SU-DHL-6 (cell line): ENCODE measurements around the gene LIPK.

Experiments used
- H2AFZ ChIP-seq: fragments of 200-600 bp; sonication (generic); 2 replicates; pipeline ENCODE4 v1.6.1; 2014; ENCODE audit warnings: low read depth, mild to moderate bottlenecking, moderate library complexity, mixed read lengths, antibody characterized with exemption, low read length; ENCODE audit not compliant: severe bottlenecking
- H3F3A ChIP-seq: fragments of 200-600 bp; shearing (Covaris generic); 2 replicates; pipeline ENCODE4 v1.6.0; 2016; ENCODE audit warnings: antibody characterized with exemption, mild to moderate bottlenecking; ENCODE audit not compliant: insufficient read depth
- H3K27ac ChIP-seq: fragments of 200-600 bp; sonication (generic); 2 replicates; pipeline ENCODE4 v1.5.1; 2016; ENCODE audit warnings: low read depth, mild to moderate bottlenecking, low read length, moderate library complexity, mixed read lengths
- H3K27me3 ChIP-seq: fragments of 200-600 bp; sonication (generic), shearing (Covaris generic); 2 replicates; pipeline ENCODE4 v1.6.0; 2014; ENCODE audit warnings: mild to moderate bottlenecking, low read length
- H3K36me3 ChIP-seq: fragments of 200-600 bp; sonication (generic); 2 replicates; pipeline ENCODE4 v1.6.1; 2014; ENCODE audit warnings: mild to moderate bottlenecking, low read length, mixed read lengths
- H3K4me2 ChIP-seq: fragments of 300-600, 200-600 bp; shearing (Covaris generic), sonication (generic); 2 replicates; pipeline ENCODE4 v1.6.0; 2014; ENCODE audit warnings: low read length, low read depth, mild to moderate bottlenecking; ENCODE audit not compliant: poor library complexity, severe bottlenecking
- H3K4me3 ChIP-seq: fragments of 200-600 bp; sonication (generic); 2 replicates; pipeline ENCODE4 v1.5.1; 2014; ENCODE audit warnings: antibody characterized with exemption, low read length, mild to moderate bottlenecking, mixed read lengths; ENCODE audit not compliant: insufficient read depth, poor library complexity, severe bottlenecking
- H3K79me2 ChIP-seq: fragments of 200-600 bp; sonication (generic); 2 replicates; pipeline ENCODE4 v1.6.1; 2014; ENCODE audit warnings: mild to moderate bottlenecking, low read length, moderate library complexity; ENCODE audit not compliant: insufficient read depth
- H3K9ac ChIP-seq: fragments of 200-600 bp; sonication (generic); 2 replicates; pipeline ENCODE4 v1.7.0; 2014; ENCODE audit warnings: mild to moderate bottlenecking, low read length
- H3K9me2 ChIP-seq: fragments of 200-600 bp; sonication (generic); replicated peaks from 2 replicates; pipeline ENCODE4 v1.6.1; 2014; ENCODE audit warnings: low read length; ENCODE audit not compliant: insufficient read depth
- H3K9me3 ChIP-seq: fragments of 200-600 bp; sonication (generic); 2 replicates; pipeline ENCODE4 v1.6.1; 2014; ENCODE audit warnings: low read length, mixed read lengths; ENCODE audit not compliant: insufficient read depth
- H4K20me1 ChIP-seq: fragments of 200-600 bp; sonication (generic); 2 replicates; pipeline ENCODE4 v1.6.1; 2014; ENCODE audit warnings: low read depth, mild to moderate bottlenecking, antibody characterized with exemption, low read length, moderate library complexity, mixed read lengths
- EZH2phosphoT487 ChIP-seq: fragments of 200-600 bp; sonication (generic), shearing (Covaris generic); conservative IDR thresholded peaks from 2 replicates; pipeline ENCODE4 v1.6.1; 2018; ENCODE audit warnings: mild to moderate bottlenecking, antibody characterized with exemption, low read length, moderate library complexity, mixed read lengths
- TF ChIP-seq, protein P1 (sequence below): fragments of 200-600 bp; sonication (generic); IDR thresholded peaks from one replicate; pipeline ENCODE4 v1.5.1; 2017; ENCODE audit warnings: antibody characterized with exemption, mild to moderate bottlenecking, low read length, moderate library complexity; ENCODE audit not compliant: insufficient read depth, poor library complexity, severe bottlenecking

Gene LIPK

DNA sequence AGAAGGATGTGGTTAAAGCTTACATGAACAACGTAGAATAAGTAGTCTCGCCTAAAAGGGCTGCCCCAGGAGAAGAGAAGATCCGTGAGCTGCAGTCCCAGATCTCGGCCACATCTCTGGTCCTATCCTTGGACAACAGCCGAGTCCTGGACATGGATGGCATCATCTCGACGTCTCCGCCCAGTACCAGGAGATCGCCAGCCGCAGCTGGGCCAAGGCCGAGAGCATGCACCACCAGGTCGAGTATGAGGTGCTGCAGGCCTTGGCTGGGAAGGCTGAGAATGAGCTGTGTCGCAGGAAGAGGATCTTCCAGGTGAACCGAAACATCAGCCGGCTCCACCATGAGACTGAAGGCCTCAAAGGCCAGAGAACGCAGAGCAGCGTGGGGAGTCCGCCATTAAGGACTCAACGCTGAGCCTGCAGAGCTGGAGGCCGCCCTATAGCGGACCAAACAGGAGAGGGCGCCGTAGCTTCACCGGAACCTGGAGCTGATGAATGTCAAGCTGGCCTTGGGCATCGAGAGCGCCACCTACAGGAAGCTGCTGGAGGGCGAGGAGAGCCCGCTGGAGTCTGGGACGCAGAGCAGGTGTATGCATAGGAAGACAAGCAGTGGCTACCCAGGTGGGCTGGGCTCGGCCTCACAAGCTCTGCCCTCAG, 22.2 kb downstream of the LIPK start:
- Histone ChIP-seq H3F3A (no peaks in the 10 kb centered on the region), H4K20me1 (no peaks in the 10 kb centered on the region), H3K27ac (no peak overlapping the region), H3K9me3 (no peaks in the 10 kb centered on the region), H3K9me2 (no peaks in the 10 kb centered on the region), H3K4me2 (no peak overlapping the region), H3K9ac (no peak overlapping the region), H3K36me3 (no peaks in the 10 kb centered on the region), H2AFZ (no peak overlapping the region), H3K27me3 (no peaks in the 10 kb centered on the region), H3K79me2 (no peaks in the 10 kb centered on the region), H3K4me3 (no peak overlapping the region)
- TF ChIP-seq, protein P1, sequence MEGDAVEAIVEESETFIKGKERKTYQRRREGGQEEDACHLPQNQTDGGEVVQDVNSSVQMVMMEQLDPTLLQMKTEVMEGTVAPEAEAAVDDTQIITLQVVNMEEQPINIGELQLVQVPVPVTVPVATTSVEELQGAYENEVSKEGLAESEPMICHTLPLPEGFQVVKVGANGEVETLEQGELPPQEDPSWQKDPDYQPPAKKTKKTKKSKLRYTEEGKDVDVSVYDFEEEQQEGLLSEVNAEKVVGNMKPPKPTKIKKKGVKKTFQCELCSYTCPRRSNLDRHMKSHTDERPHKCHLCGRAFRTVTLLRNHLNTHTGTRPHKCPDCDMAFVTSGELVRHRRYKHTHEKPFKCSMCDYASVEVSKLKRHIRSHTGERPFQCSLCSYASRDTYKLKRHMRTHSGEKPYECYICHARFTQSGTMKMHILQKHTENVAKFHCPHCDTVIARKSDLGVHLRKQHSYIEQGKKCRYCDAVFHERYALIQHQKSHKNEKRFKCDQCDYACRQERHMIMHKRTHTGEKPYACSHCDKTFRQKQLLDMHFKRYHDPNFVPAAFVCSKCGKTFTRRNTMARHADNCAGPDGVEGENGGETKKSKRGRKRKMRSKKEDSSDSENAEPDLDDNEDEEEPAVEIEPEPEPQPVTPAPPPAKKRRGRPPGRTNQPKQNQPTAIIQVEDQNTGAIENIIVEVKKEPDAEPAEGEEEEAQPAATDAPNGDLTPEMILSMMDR = peak; percentile 35
- TF ChIP-seq EZH2phosphoT487 = no peak

DNA sequence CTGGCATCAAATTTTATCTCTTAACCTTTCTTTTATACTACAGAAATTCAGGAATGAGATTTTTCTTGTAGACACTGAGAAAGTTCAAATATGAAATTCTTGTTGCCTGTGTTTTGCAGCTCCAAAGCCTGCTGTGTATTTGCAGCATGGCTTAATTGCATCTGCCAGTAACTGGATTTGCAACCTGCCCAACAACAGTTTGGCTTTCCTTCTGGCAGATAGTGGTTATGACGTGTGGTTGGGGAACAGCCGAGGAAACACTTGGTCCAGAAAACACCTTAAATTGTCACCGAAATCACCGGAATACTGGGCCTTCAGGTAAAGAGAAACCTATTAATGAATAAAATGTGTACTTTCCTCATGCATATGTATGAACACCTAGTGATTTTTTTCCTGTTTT, 24.8 kb downstream of the LIPK start:
- Histone ChIP-seq H3K79me2 (no peaks in the 10 kb centered on the region), H4K20me1 (no peaks in the 10 kb centered on the region), H3K36me3 (no peaks in the 10 kb centered on the region), H3K27me3 (no peaks in the 10 kb centered on the region), H3F3A (no peaks in the 10 kb centered on the region), H3K4me3 (no peak overlapping the region), H3K9me2 (no peaks in the 10 kb centered on the region), H3K9ac (no peak overlapping the region), H3K4me2 (no peak overlapping the region), H2AFZ (no peak overlapping the region), H3K9me3 (no peaks in the 10 kb centered on the region), H3K27ac (no peak overlapping the region)
- TF ChIP-seq, protein P1 = no peak
- TF ChIP-seq EZH2phosphoT487 = no peak

DNA sequence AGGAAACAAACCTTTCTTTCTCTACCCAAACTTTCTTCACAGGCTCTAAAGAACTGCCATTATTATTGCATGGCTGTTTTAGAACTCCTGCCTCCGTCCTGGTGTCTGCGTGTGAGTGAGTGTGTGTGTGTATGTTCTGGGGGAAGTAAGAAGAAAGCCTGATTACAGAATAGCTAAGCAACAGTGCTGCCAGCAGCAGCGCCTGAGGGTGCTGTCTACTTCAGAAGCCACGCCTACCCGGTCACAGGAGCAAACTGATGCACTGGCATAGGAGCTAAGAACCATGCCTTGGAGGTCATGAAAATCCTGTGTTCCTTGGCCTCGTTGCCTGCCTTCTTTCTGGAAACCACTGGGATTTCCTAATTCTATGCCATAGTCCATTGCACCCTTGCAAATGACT, 25.2 kb downstream of the LIPK start:
- Histone ChIP-seq H3K9ac (no peak overlapping the region), H3K27ac (no peak overlapping the region), H2AFZ (no peak overlapping the region), H3K27me3 (no peaks in the 10 kb centered on the region), H3K4me2 (no peak overlapping the region), H3F3A (no peaks in the 10 kb centered on the region), H3K36me3 (no peaks in the 10 kb centered on the region), H3K9me2 (no peaks in the 10 kb centered on the region), H3K4me3 (no peak overlapping the region), H3K9me3 (no peaks in the 10 kb centered on the region), H3K79me2 (no peaks in the 10 kb centered on the region), H4K20me1 (no peaks in the 10 kb centered on the region)
- TF ChIP-seq, protein P1 = no peak
- no peak for TF ChIP-seq EZH2phosphoT487
